ENCODE data around the gene SCLY. TPM values are rescaled to one million over a fixed set of nuclear protein-coding genes. Genes with fewer than 3 reads are reported as not detected.
"Not testable (repeated sequence)": the region's sequence is repeated elsewhere in the genome, so short reads cannot be mapped to it uniquely, and the experiment has no call there.

The SCLY gene
- total and polyA plus RNA-seq, 2 donors (not counting 1 experiment from before 2014, with no cell fraction given): 5.3 to 16.5 TPM

- Histone ChIP-seq H3K4me3 (replicated peaks in 1 of 4; ENCODE audit: control extremely low read depth in 1 of 4, insufficient read depth in 1 of 4, low read depth in 3 of 4, low read length in 4 of 4) (no peak overlapping the region), H3K27me3 (ENCODE audit: control insufficient read depth, insufficient read depth, low read length) (no peaks in the 10 kb centered on the region), H3K4me2 (ENCODE audit: extremely low read depth, insufficient read depth, low read length) (no peak overlapping the region), H3K9ac (ENCODE audit: insufficient read depth, low read length) (no peak overlapping the region), H3K9me3 (ENCODE audit: control insufficient read depth, insufficient read depth, low read depth, low read length) (no peaks in the 10 kb centered on the region), H4K20me1 (ENCODE audit: control insufficient read depth, extremely low read depth, insufficient read depth, low read length) (no peaks in the 10 kb centered on the region), H3K4me1 (ENCODE audit: control insufficient read depth, extremely low read depth, insufficient read depth, low read length) (no peaks in the 10 kb centered on the region), H2AFZ (ENCODE audit: low read length) (no peak overlapping the region), H3K36me3 (ENCODE audit: control insufficient read depth, insufficient read depth, low read length) (no peaks in the 10 kb centered on the region), H3K79me2 (ENCODE audit: control insufficient read depth, insufficient read depth, low read length) (no peaks in the 10 kb centered on the region), H3K27ac (ENCODE audit: insufficient read depth, low read length) (no peak overlapping the region)
- TF ChIP-seq CTCF (conservative IDR thresholded peaks at IDR 0.05 in 1 of 2, IDR thresholded peaks at IDR 0.05 in 1 of 2; ENCODE audit: low read depth in 1 of 2, low read length in 2 of 2) (no peak), EZH2 (IDR thresholded peaks at IDR 0.05; ENCODE audit: low read length, missing control alignments) (no peak)
- peak; percentile 7 to 20 for DNase-seq (ENCODE audit: low read depth in 2 of 2)
Observed at GRCh38 chr2:238053191-238053776, 7.5 kb upstream of the SCLY start.

GRCh38 chr2:238055841-238056240 lies 5.0 kb upstream of the SCLY start:
- H4K20me1 ChIP-seq (ENCODE audit: control insufficient read depth, extremely low read depth, insufficient read depth, low read length): no peaks in the 10 kb centered on the region
- no peak overlapping the region for H3K4me3 ChIP-seq (replicated peaks in 1 of 4; ENCODE audit: control extremely low read depth in 1 of 4, insufficient read depth in 1 of 4, low read depth in 3 of 4, low read length in 4 of 4)
- H3K27me3 ChIP-seq (ENCODE audit: control insufficient read depth, insufficient read depth, low read length): no peaks in the 10 kb centered on the region
- no peak overlapping the region for H2AFZ ChIP-seq (ENCODE audit: low read length)
- DNase-seq (ENCODE audit: low read depth in 2 of 2): no peak
- H3K36me3 ChIP-seq (ENCODE audit: control insufficient read depth, insufficient read depth, low read length): no peaks in the 10 kb centered on the region
- H3K4me1 ChIP-seq (ENCODE audit: control insufficient read depth, extremely low read depth, insufficient read depth, low read length): no peaks in the 10 kb centered on the region
- TF ChIP-seq EZH2 (IDR thresholded peaks at IDR 0.05; ENCODE audit: low read length, missing control alignments) (no peak), CTCF (conservative IDR thresholded peaks at IDR 0.05 in 1 of 2, IDR thresholded peaks at IDR 0.05 in 1 of 2; ENCODE audit: low read depth in 1 of 2, low read length in 2 of 2) (no peak)
- H3K27ac ChIP-seq (ENCODE audit: insufficient read depth, low read length): no peak overlapping the region
- H3K4me2 ChIP-seq (ENCODE audit: extremely low read depth, insufficient read depth, low read length): no peak overlapping the region
- no peak overlapping the region for H3K9ac ChIP-seq (ENCODE audit: insufficient read depth, low read length)
- no peaks in the 10 kb centered on the region for H3K9me3 ChIP-seq (ENCODE audit: control insufficient read depth, insufficient read depth, low read depth, low read length)
- H3K79me2 ChIP-seq (ENCODE audit: control insufficient read depth, insufficient read depth, low read length): no peaks in the 10 kb centered on the region

- H3K4me1 ChIP-seq (ENCODE audit: control insufficient read depth, extremely low read depth, insufficient read depth, low read length); H3K27me3 ChIP-seq (ENCODE audit: control insufficient read depth, insufficient read depth, low read length); H4K20me1 ChIP-seq (ENCODE audit: control insufficient read depth, extremely low read depth, insufficient read depth, low read length); DNase-seq (ENCODE audit: low read depth in 2 of 2); H3K27ac ChIP-seq (ENCODE audit: insufficient read depth, low read length); H3K36me3 ChIP-seq (ENCODE audit: control insufficient read depth, insufficient read depth, low read length); H2AFZ ChIP-seq (ENCODE audit: low read length); H3K9ac ChIP-seq (ENCODE audit: insufficient read depth, low read length); H3K4me3 ChIP-seq (replicated peaks in 1 of 4; ENCODE audit: control extremely low read depth in 1 of 4, insufficient read depth in 1 of 4, low read depth in 3 of 4, low read length in 4 of 4); H3K9me3 ChIP-seq (ENCODE audit: control insufficient read depth, insufficient read depth, low read depth, low read length); H3K4me2 ChIP-seq (ENCODE audit: extremely low read depth, insufficient read depth, low read length); H3K79me2 ChIP-seq (ENCODE audit: control insufficient read depth, insufficient read depth, low read length): not testable (repeated sequence)
Observed at GRCh38 chr2:238057696-238058575, 2.9 kb upstream of the SCLY start.
